ENCODE data around the gene PRAME. TPM values are rescaled to one million over a fixed set of nuclear protein-coding genes. Genes with fewer than 3 reads are reported as not detected.
"Not testable (repeated sequence)": the region's sequence is repeated elsewhere in the genome, so short reads cannot be mapped to it uniquely, and the experiment has no call there.

Gene PRAME
- polyA plus RNA-seq, 5 donors = not detected

- DNase-seq = not testable (repeated sequence)
These were observed 22.5 kb upstream of the PRAME start for GRCh38 chr22:22581524-22581923.

GRCh38 chr22:22579869-22580604, 21.0 kb upstream of the PRAME start:
- no peak for DNase-seq

- DNase-seq = no peak
These were observed 19.8 kb upstream of the PRAME start for GRCh38 chr22:22578702-22579424.

- DNase-seq = no peak
These were observed 17.9 kb upstream of the PRAME start for GRCh38 chr22:22576989-22577427.

- no peak for DNase-seq
These were observed 17.4 kb upstream of the PRAME start for GRCh38 chr22:22576244-22576988.

GRCh38 chr22:22574361-22574760, 15.3 kb upstream of the PRAME start:
- DNase-seq = no peak

- no peak for DNase-seq
These were observed 14.2 kb upstream of the PRAME start for GRCh38 chr22:22573047-22573889.

GRCh38 chr22:22571862-22572261, 12.8 kb upstream of the PRAME start:
- DNase-seq = no peak

GRCh38 chr22:22571429-22571828, 12.4 kb upstream of the PRAME start:
- DNase-seq = no peak

- no peak for DNase-seq
These were observed 10.2 kb upstream of the PRAME start for GRCh38 chr22:22569218-22569617.

- no peak for DNase-seq
These were observed 6.9 kb upstream of the PRAME start for GRCh38 chr22:22565981-22566380.

- no peak for DNase-seq
These were observed 744 bp downstream of the PRAME start for GRCh38 chr22:22558071-22558971.

- no peak for DNase-seq
These were observed 1.8 kb downstream of the PRAME start for GRCh38 chr22:22556995-22557925.

- DNase-seq = no peak
These were observed 2.5 kb downstream of the PRAME start for GRCh38 chr22:22556578-22556977.

- no peak for DNase-seq
These were observed 3.5 kb downstream of the PRAME start for GRCh38 chr22:22555596-22555995.

GRCh38 chr22:22554587-22555284, 4.3 kb downstream of the PRAME start:
- DNase-seq = no peak

GRCh38 chr22:22553735-22554586, 5.1 kb downstream of the PRAME start:
- no peak for DNase-seq

GRCh38 chr22:22553141-22553540, 5.9 kb downstream of the PRAME start:
- DNase-seq = no peak

Measured in right lung (tissue), 5 donors.